Body of pancreas (tissue), 4 donors: ENCODE measurements around the gene ATG7. TPM values are rescaled to one million over a fixed set of nuclear protein-coding genes. Genes with fewer than 3 reads are reported as not detected.

Experiments used
- ATAC-seq: fragments of 150-250 bp; one replicate; pipeline ENCODE4 v1.9.1; 2016
- DNase-seq, 4 donors: peaks; one replicate each; pipeline ENCODE4 v3.0.0-alpha.2; 2019
- H3K27ac ChIP-seq, 4 donors: fragments of 200-600 bp; sonication (generic); 1 replicate in 3 of 4; 2 replicates in 1 of 4; pipeline versions ENCODE4 v1.5.1 to v1.6.1; 2016 to 2019; ENCODE audit warnings: mild to moderate bottlenecking in 1 of 4, mixed read lengths in 1 of 4, moderate library complexity in 1 of 4
- H3K27me3 ChIP-seq, 2 donors: fragments of 200-600 bp; sonication (generic); one replicate each; pipeline ENCODE4 v1.6.0; 2016; ENCODE audit warnings: mild to moderate bottlenecking in 1 of 2
- H3K36me3 ChIP-seq, 2 donors: fragments of 200-600 bp; sonication (generic); replicated peaks in 1 of 2; 2 replicates each; pipeline ENCODE4 v1.5.1; 2016; ENCODE audit warnings: low read depth in 2 of 2; ENCODE audit not compliant: insufficient read depth in 1 of 2
- H3K4me1 ChIP-seq: fragments of 200-600 bp; sonication (generic); one replicate; pipeline ENCODE4 v1.6.0; 2016
- H3K4me3 ChIP-seq, 2 donors: fragments of 200-600 bp; sonication (generic); 1 replicate in 1 of 2; 2 replicates in 1 of 2; pipeline ENCODE4 v1.5.1; 2016 to 2019
- H3K9me3 ChIP-seq, 3 donors: fragments of 200-600 bp; sonication (generic); 1 replicate in 2 of 3; 2 replicates in 1 of 3; pipeline ENCODE4 v1.5.1; 2016
- CTCF ChIP-seq, 7 experiments: fragments of 450-650 bp in 4 of 7; fragments of 200-600 bp in 3 of 7; sonication (generic) in 3 of 7; IDR thresholded peaks; one replicate each; pipeline ENCODE4 v1.5.1; 2016 to 2019; ENCODE audit warnings: antibody characterized with exemption in 7 of 7
- POLR2A ChIP-seq, 3 donors: fragments of 450-650 bp; IDR thresholded peaks; one replicate each; pipeline ENCODE4 v1.6.1; 2016; ENCODE audit warnings: antibody characterized with exemption in 3 of 3, mild to moderate bottlenecking in 2 of 3
- WGBS, 2 donors: methylation state at CpG; one replicate each; pipeline ENCODE4 v1.1.5; 2017; 5-methylcytosine and 5-hydroxymethylcytosine counted together
- intact Hi-C: fragments of 100-400 bp; cut with DNase I; formaldehyde crosslinking; loops from one replicate; pipeline ENCODE4 v1.15.1; 2023
- total RNA-seq, 2 donors: library from RNA; depleted of rRNA; stranded (reverse); fragments of >200 nt; gene quantifications; one replicate each; pipeline ENCODE4 v1.1.0, GENCODE V29; 2016

ATG7 gene
- total RNA-seq, 2 donors from 2014 or later = 40.5 to 43.6 TPM

- H3K4me3 ChIP-seq = no peak overlapping the region
- DNase-seq (no peak), ATAC-seq (no peak)
- H3K27me3 ChIP-seq = no peaks in the 10 kb centered on the region
- intact Hi-C loops = no loop called here
- H3K36me3 ChIP-seq = peaks cover 0 to 2% of the 10 kb centered on the region in 2 donors
- no peak for TF ChIP-seq CTCF (IDR thresholded peaks at IDR 0.05)
- TF ChIP-seq POLR2A (IDR thresholded peaks at IDR 0.05) = no peak
- peaks cover 26% of the 10 kb centered on the region for H3K4me1 ChIP-seq
- peak overlapping the region in 3 of 4 donors; percentile 34 to 75 (median 64) for H3K27ac ChIP-seq
- no peaks in the 10 kb centered on the region for H3K9me3 ChIP-seq
These were observed 311.0 kb downstream of the ATG7 start for GRCh38 chr3:11583235-11583634.

GRCh38 chr3:11583638-11584046, 311.4 kb downstream of the ATG7 start:
- H3K9me3 ChIP-seq = no peaks in the 10 kb centered on the region
- peaks cover 26% of the 10 kb centered on the region for H3K4me1 ChIP-seq
- H3K36me3 ChIP-seq = peaks cover 0 to 2% of the 10 kb centered on the region in 2 donors
- WGBS, 2 donors = 64 to 74% methylated on average over 10 of the region's 10 CpGs
- intact Hi-C loops = no loop called here
- peak overlapping the region in 2 of 4 donors; percentile 34 to 75 for H3K27ac ChIP-seq
- no peaks in the 10 kb centered on the region for H3K27me3 ChIP-seq
- ATAC-seq = no peak
- TF ChIP-seq POLR2A (IDR thresholded peaks at IDR 0.05) (no peak), CTCF (IDR thresholded peaks at IDR 0.05) (no peak)
- no peak overlapping the region for H3K4me3 ChIP-seq
- DNase-seq = peak in 1 of 4 donors; percentile 8

GRCh38 chr3:11584570-11584969, 312.4 kb downstream of the ATG7 start:
- ATAC-seq = no peak
- peak in 1 of 4 donors; percentile 5 for DNase-seq
- Histone ChIP-seq H3K9me3 (no peaks in the 10 kb centered on the region), H3K27me3 (no peaks in the 10 kb centered on the region), H3K4me1 (peaks cover 35% of the 10 kb centered on the region), H3K36me3 (peaks cover 0 to 2% of the 10 kb centered on the region in 2 donors), H3K27ac (no peak overlapping the region), H3K4me3 (no peak overlapping the region)
- TF ChIP-seq POLR2A (IDR thresholded peaks at IDR 0.05) = no peak
- TF ChIP-seq CTCF (IDR thresholded peaks at IDR 0.05) = no peak
- WGBS, 2 donors = 82 to 87% methylated on average over 4 of the region's 4 CpGs
- intact Hi-C loops = no loop called here

- peak in 1 of 4 donors; percentile 8 for DNase-seq
- TF ChIP-seq POLR2A (IDR thresholded peaks at IDR 0.05) (no peak), CTCF (IDR thresholded peaks at IDR 0.05) (no peak)
- intact Hi-C loops = no loop called here
These were observed 315.6 kb downstream of the ATG7 start for GRCh38 chr3:11587766-11588165.

GRCh38 chr3:11588338-11588737, 316.1 kb downstream of the ATG7 start:
- intact Hi-C loops = no loop called here
- Histone ChIP-seq H3K9me3 (no peaks in the 10 kb centered on the region), H3K36me3 (peaks cover 0 to 2% of the 10 kb centered on the region in 2 donors), H3K4me1 (peaks cover 49% of the 10 kb centered on the region), H3K27ac (peak overlapping the region in 2 of 4 donors; percentile 3 to 79), H3K27me3 (no peaks in the 10 kb centered on the region), H3K4me3 (no peak overlapping the region)
- ATAC-seq (no peak), DNase-seq (peak in 1 of 4 donors; percentile 6)
- TF ChIP-seq POLR2A (IDR thresholded peaks at IDR 0.05) (no peak), CTCF (IDR thresholded peaks at IDR 0.05) (no peak)
- WGBS, 2 donors = 76 to 84% methylated on average over 5 of the region's 5 CpGs

More at GRCh38 chr3:11587766-11588165, 315.6 kb downstream of the ATG7 start:
- ATAC-seq = no peak
- peaks cover 49% of the 10 kb centered on the region for H3K4me1 ChIP-seq
- no peak overlapping the region for H3K4me3 ChIP-seq
- H3K9me3 ChIP-seq = no peaks in the 10 kb centered on the region
- no peaks in the 10 kb centered on the region for H3K27me3 ChIP-seq
- H3K36me3 ChIP-seq = peaks cover 0 to 2% of the 10 kb centered on the region in 2 donors
- 83 to 94% methylated on average over 12 of the region's 12 CpGs for WGBS, 2 donors
- no peak overlapping the region for H3K27ac ChIP-seq
